ENCODE measurements around the gene LARGE1.

- TF ChIP-seq CTCF (IDR thresholded peaks at IDR 0.05; ENCODE audit: control extremely low read depth in 1 of 3, insufficient read depth in 1 of 3, low read depth in 1 of 3, low read length in 3 of 3) (no peak), POLR2A (IDR thresholded peaks at IDR 0.05; ENCODE audit: control extremely low read depth in 1 of 2, low read depth in 2 of 2, low read length in 2 of 2) (no peak), EGR1 (IDR thresholded peaks at IDR 0.05; ENCODE audit: borderline replicate concordance, low read depth, low read length) (no peak), POU5F1 (IDR thresholded peaks at IDR 0.05; ENCODE audit: low read depth, low read length) (no peak), POLR2AphosphoS5 (IDR thresholded peaks at IDR 0.05; ENCODE audit: low read depth, low read length) (no peak), EP300 (IDR thresholded peaks at IDR 0.05; ENCODE audit: borderline replicate concordance in 1 of 2, low read depth in 2 of 2, low read length in 2 of 2) (no peak), EZH2 (IDR thresholded peaks at IDR 0.05; ENCODE audit: low read depth, low read length, severe bottlenecking) (no peak), RXRA (IDR thresholded peaks at IDR 0.05; ENCODE audit: insufficient read depth, low read depth, low read length) (no peak), USF2 (IDR thresholded peaks at IDR 0.05; ENCODE audit: low read length) (no peak), KDM1A (IDR thresholded peaks at IDR 0.05; ENCODE audit: borderline replicate concordance, low read length) (no peak), SP2 (IDR thresholded peaks at IDR 0.05; ENCODE audit: low read length) (no peak), ZNF274 (IDR thresholded peaks at IDR 0.05; ENCODE audit: borderline replicate concordance, extremely low read depth, low read length) (no peak), SRF (IDR thresholded peaks at IDR 0.05; ENCODE audit: low read depth, low read length) (no peak), CHD7 (IDR thresholded peaks at IDR 0.05; ENCODE audit: insufficient replicate concordance, low read length) (no peak)
Observed at GRCh38 chr22:33300165-33300564, 620.1 kb downstream of the LARGE1 start.
